Activated CD4-positive, alpha-beta T cell treated with anti-CD3 and anti-CD28 coated beads, Interleukin-2, Interleukin-4, amounts not matched to agents 100 ng/mL and 50 ng/mL, durations not matched to agents 16 hours and 8 hours (primary cell): Measurements from ENCODE around the gene SORBS2.

Experiments used
- DNase-seq: peaks from one replicate; pipeline ENCODE4 v3.0.0-alpha.2; 2020; ENCODE audit warnings: low spot score

Gene SORBS2

DNA sequence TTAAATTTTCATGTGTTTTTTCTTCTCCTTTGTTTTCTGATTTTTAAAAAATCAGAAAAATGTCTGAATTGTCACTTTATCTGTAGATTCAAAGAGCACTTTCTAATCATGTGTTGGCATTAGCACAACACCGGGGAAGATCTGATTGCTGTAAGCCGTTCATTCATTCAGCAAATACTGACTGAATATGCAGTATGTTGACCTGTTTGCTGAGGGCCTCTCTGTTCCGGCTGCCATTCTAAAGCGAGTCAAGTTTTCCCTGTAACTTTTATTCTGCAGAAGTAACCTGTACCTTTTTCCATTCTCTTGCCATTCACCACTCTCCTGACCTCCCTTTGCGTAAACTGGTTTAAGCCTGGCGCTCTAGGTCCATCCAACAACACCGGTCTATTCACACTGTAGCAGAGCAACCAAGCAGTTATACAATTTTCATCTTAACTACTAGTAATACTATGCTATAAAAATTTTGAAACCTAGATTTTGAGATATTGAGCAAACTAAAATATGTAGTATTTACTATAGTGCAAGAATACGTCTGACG, 6.7 kb downstream of the SORBS2 start:
- DNase-seq, result no peak

DNA sequence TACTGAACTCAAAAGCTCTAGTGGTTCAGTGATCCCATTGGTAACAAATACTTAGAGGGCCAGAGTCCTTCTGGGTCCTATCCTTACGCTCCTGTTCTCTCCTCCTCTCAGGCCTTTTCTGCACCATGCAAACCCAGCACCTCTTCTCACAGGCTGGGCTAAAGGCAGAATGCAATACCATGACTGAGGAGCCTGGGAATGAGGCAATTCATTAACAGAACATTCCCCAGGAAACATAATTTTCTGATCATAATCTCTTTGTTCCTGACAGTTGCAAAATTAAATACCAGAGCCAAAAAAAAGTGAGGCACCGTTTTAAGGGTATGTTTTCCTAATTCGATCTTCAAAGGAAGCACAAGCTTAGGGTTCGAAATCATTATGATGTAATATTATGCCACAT, 9.0 kb downstream of the SORBS2 start:
- DNase-seq, result no peak

DNA sequence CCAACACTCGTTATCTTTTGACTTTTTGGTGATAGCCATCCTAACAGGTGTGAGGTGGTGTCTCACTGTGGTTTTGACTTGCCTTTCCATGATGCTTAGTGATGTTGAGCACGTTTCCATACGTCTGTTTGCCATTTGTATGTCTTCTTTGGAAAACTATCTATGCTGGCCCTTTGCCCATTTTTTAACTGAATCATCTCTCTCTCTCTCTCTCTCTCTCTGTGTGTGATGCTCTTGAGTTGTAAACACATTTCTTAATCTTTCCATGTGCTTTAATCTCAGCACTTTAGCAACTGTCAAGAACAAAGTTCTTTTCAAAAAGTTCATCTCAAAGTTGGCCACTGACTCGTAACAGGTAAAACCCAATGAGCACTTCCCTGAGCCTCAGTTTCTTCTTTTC, 10.5 kb downstream of the SORBS2 start:
- DNase-seq, result no peak

DNA sequence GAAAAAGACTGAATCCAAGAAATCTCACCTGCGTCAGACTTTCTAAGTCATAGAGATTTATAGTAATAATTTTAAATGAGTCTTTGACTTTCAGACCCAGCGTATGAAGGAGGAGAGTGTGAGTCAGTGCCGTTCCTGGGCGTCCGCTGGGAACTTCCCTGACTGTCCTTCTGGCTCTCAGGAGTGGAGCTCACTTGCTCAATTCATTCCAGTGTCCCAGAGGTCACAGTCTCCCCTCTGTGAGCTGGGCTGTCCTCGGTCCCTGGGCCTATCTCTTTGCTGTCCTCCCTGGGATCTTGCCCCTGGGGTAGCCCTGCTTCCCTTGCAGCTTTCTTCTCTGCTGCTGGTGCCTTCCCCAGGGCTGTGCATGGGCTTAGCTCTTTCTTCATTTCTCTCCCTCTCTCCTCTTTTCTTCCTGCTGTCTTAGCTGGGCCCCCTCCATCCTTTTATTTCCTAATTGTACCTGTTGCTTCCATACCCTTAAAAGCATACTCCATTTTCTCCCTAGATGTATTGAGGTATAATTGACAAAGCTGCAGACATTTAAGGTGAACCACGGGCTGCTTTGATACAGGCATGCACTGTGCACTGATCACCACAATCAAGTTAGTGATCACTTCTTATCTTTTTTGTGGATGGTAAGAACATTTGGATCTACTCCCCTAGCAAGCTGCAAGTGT, 11.6 kb downstream of the SORBS2 start:
- DNase-seq, result no peak

DNA sequence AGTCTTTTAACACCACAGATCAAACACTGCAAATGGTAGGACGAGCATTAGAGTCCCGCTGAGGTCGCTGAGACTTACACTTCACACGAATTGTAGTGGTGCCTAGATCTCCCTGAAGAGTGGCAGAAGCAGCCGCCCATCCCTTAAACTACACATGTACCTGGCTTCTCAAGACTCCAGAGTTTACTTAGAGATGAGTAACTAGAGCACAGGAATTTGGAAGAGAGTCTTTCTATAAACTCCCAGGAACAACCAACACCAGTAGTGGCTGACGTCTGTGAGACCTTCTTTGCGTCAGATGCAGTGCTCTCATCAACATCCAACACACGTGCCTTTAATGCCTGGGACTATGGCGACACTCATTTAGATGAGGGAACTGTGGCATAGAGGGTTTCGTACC, 12.6 kb downstream of the SORBS2 start:
- DNase-seq, result no peak

DNA sequence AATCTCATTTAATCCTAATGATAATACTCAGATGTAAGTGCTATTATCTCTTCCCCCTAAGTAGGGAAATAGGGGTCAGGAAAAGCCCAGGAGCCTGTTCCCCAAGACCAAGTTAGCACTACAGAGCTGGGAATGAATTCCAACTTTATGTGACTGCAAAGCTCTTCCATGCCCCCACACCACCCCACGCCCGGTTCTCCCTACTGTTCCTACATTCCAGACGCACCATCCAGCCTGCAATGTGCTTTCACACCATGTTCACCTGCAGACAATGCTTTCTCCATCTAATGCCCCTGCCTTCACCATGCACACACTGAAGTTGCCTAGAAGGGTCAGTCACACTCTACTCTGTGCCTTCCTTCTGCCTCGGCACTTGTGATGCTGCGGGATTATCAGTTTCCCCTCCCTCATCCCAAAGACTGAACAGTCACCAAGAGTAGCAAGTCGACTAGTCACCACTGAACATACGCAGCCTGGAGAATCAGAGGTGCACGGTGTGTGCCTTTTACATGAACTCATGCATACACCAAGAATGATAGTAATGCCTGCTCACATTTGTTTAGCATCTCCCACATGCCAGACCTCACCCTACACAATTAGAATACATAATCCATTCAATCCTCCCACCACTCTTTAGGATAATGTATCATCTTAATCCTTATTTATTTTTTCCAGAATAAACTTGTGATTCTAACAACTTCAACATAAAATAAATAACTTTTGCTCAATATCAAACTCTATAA, 14.2 kb downstream of the SORBS2 start:
- DNase-seq, result no peak

DNA sequence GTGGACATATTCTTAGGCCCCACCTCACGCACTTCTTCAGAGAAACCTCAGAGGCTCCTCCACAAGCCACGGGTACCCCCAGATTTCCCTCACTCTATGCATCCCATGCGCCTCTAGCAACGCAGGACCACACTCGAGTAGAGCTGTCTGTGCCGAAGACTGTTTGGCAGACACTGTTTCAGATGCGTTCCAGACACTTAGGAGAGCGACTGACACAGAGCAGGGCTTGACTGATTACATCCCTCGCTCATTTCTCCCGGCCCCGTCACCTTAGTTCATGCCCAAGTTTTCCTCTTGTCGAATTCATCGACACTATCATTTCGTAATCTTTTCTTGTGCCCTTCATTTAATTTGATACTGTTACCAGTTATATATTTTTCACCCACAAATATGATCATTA, 15.0 kb downstream of the SORBS2 start:
- no peak for DNase-seq

DNA sequence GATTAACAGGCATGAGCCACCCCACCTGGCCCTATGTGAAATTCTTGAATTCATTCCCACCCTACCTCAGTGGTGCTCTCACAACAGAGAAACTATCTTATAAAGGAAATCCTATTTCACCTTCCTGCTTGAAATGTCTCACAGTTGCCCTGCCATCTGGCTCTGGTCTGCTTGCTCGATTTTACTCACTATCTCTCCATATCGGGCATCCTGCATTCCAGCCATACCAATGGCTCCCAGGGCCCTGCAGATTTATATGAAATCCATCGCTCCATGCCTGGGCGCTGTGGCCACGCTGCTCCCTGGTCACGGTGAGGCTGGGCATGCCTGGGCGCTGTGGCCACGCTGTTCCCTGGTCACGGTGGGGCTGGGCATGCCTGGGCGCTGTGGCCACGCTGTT, 15.8 kb downstream of the SORBS2 start:
- no peak for DNase-seq

DNA sequence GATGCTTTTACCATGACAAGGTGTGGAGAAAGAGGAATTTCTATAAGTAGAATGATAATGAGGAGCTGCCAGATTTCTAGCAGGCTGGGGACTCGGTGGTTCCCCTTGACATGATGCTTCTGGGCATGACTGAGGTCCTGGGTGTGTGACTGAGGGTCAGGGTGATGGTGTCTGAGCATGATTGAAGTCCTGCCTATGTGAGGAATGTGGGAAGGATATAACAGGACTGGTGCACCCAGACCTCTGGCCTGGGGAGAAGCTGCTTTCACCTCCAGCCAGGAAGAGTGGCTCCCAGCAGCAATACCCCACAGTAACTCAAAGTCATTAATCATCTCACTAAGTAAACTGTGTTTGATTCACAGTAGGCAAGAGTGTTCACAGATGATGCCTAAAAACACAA, 17.4 kb downstream of the SORBS2 start:
- DNase-seq, result no peak

DNA sequence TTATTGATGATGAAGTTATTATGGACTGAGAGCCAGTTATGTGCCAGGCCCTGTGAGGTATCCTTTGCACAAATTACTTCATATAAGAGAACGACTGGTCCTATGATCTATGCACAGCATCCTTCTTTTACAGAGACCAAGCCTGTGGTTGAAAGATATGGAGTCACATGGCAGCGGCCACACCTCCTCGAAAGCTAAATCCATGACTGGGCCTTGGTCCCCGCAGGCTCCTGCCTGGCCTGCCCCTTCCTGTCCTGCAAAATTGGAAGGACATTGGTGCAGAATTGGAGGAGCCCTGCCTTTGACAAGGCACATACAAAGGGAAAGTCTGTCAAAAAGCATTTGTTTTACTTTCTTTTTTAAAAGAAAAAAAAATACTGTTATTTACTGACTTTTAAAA, 18.3 kb downstream of the SORBS2 start:
- DNase-seq, result no peak

DNA sequence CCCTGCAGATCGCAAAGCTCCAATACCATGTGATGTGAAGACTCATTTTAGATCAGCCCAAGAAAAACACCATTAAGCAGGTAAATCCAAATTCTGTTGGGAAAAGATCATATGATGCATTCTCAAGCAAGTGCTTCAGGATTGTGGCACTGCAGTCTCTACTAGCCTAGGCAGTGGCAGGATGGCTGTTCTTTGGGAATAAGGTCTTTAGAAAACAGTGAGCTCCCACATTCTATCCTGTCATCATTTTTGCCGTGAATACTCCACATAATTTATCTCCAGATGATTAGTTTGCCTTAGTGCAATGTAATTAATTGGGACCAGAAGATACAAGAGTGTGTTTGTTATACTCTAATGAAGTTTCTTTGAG, 18.9 kb downstream of the SORBS2 start:
- no peak for DNase-seq

DNA sequence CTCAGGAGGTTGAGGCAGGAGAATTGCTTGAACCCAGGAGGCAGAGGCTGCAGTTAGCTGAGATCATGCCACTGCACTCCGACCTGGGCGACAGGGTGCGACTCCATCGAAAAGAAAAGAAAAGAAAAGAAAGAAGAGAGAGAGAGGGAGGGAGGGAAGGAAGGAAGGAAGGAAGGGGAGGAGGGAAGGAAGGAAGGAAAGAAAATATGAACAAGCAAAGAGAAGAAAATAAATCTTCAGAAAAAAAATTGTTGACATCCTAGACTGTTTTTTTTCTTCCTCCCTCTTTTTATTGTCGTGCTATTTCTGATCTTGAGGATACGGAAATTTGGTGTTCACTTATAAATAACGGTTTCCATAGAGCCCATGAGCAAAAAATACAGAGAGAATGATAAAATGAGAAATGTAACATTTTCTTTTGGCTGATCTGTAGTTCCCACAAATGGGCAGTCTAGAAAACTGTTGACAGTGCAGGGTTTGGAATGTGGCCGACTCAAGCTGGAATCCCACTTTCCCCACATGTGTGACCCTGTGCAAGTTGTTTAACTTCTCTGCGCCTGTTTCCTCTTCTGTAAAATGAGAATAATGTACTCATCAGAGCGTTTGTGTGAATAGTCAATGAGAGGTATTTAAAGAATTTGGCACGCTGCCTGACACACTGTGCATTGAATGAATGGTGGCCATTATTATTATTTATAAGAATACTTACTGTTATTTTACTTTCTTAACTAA, 19.4 kb downstream of the SORBS2 start:
- no peak for DNase-seq

DNA sequence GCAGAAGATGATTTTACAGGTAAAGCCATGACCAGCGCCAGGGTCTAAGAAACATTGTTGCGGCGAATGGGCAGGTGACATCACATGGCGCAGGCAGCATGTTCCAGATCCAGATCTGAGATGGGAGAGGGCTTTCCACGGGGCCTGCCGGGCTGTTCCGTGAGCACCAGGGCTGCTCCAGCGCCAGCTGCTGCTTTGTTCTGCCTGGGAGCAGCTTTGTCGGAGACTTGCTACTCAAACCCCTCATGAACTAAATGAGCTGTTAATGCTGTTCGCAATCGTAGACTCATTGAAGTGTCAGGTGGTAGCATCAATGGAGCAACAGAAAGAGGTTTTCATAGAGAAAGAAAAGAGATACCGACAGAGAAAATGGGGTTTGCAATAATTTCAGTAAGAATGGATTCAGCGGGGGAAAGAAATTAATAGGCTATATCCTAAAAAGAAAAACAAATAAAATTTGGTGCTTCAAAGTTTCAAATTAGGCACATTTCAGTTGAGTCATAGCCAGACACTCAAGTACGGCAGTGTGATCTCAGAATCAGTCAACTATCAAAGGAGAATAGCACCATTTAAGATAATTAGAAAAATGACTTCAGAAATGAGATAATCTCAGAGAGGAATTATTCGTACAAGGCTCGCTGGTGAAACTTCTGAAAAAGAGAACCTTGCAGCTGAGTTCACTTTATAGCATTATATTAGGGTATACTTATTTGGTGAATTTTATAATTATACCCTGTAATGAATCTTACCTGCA, 23.9 kb downstream of the SORBS2 start:
- DNase-seq, result peak; percentile 27

DNA sequence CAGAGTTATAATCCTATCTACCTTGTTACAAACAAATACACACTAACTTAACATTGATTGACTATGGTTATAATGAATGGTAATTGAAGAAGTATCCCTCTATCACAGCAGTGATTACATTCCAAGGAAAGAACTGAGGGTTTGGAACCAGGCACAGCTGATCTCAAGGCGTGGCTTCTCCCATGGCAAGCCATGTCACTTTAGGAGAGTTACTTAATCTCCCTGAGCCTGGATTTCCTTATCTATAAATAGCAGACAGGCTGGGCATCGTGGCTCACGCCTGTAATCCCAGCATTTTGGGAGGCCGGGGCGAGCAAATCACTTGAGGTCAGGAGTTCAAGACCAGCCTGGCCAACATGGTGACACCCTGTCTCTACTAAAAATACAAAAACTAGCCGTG, 25.6 kb downstream of the SORBS2 start:
- DNase-seq, result no peak

DNA sequence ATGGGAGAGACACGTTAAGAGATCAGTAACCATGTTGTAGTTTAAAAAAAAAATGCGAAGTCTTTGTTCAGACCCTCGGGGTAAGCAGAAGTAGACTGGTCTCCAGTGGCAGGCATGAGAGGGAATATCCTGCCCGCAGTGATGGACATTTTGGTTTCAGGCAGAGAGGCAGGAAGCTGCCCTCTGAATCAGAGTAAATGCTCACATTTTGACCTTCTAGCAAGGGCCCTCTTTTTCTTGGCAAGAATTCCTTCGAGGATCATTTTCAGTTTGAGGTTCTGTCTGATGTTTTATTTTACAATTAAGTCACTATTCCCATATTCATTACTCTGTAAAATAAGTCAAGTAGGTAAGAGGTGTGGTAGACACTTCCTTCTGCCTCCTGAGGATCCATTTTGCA, 28.4 kb downstream of the SORBS2 start:
- DNase-seq, result no peak

DNA sequence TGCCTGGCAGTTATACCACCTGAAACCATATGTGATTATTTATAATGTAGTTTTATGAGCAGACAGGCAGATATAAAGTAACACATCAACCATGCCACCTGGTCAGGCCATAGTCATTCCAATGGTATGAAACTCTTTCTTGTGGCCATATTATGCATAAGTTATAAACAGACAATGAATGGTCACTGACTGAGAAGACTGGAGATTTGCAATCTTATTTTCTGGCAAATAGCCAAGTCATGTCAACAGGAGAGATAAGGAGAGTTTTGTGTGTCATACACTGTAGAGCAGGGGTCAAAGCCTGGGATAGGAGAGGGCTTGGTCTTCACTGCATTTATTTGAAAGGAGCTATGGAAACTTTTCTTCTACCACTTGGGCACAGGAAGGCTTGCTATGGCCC, 29.5 kb downstream of the SORBS2 start:
- DNase-seq, result no peak

DNA sequence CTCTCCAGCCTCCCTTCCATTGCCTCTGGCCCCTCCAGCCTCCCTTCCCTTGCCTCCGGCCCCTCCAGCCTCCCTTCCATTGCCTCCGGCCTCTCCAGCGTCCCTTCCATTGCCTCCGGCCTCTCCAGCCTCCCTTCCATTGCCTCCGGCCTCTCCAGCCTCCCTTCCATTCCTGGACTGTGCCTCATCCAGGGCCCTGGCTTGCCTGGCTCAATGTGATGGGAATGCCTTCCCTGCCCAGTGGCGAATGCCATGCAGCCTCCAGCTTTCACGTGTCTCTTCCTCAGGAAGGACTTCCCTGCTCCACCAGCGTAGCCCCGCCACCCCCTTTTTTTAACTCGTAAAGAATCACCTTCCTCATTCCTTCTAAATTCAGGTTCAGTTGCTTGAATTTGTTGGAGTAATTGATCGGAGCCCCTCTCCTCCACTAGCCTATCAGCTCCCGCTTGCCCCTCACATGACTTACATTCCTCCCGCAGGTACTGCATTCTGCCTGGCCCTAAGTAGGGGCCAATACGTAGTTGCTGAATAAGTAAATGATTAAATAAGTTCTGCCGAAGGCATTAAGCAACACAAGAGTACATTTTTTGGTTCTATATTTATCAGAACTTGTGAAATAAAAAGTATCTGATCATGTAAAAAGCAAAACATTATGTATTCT, 30.3 kb downstream of the SORBS2 start:
- no peak for DNase-seq

DNA sequence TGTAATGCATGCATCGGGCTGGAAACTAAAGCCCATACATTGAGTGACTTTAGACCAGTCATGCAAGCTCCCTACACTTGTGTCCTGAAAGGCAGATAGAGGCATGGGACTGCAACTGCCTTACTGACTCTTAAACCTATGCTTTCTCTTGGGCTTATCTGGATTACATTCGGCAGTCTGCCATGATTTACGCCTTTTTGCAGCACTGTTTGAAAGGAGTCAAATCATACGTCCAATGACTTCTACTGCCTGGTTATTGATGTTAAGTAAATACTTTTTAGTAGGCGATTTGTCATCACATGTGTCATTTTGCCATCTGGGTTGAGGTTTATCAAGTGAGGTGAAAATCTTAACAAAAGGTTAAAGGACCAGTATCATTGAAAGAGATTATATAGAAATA, 31.5 kb downstream of the SORBS2 start:
- DNase-seq, result no peak

DNA sequence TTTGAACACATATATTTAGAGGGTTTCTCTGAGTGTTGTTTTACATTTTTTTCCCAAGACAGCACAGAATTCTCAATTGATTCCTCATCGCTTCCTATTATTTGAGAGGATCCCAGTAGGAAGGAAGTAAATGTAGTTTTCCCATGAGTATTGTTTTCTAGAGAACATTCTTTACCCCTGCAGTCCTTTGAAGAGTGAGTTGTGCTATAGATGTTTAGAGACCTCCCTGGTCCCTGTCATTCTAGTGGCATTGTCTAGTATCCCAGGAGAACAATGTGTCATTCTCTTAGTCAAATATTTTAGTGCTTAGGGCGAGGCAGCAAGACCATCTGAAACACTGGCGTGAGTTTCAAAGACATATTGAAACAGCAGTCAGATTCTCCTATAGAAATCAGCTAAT, 32.5 kb downstream of the SORBS2 start:
- DNase-seq, result no peak

DNA sequence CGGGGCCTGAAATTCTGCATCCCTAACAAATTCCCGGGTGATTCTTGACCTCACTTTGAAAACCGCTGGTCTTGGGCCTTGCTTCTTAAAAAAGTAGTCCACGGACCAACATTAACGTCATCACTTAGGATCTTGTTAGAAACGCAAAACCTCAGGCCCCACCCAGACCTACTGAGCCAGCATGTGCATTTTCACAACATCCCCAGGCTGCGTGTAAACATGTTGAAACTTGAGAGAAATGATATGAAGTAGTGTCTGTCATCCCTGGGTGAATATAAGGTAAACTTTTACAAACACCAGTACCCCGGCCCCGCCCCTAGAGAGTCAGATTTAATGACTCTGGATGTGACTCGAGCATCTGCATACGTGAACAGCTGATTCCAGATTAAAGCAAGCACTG, 33.7 kb downstream of the SORBS2 start:
- no peak for DNase-seq

DNA sequence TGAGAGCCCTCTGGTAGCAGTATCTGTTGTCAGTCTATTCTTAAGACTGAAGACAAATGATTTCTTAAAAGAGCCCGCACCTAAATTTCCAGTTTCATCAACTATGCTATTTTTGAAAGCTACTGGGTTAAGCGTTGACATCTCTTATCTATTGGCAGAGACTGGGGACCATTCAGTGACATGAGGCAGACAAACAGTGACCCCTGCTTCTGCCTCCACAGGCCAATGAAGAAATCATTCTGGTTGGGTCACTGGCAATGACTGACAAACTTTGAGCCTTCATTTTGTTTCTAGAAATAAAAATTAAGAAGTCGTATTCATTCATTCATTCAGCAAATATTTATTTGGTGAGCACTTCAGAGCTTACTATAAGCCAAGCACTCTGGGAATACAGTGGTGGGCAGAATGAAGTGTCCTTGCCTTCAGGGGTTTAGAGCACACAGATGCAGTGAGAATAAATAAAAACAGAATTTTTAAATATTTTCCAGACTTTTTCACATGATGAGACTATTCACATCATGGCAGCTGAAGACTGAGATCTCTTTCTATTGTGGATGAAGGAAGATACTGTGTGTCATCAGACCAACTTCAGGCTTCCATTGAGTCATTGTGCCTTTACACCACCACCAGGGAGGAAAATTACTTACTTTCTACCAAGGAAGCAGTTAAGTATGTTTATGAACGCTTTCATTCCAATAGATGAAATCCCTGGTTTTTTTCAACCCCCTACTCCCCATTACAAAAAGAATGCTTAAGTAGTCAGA, 36.0 kb downstream of the SORBS2 start:
- DNase-seq, result no peak
